T-cell (primary cell): ENCODE measurements around the gene TRMT1. TPM values are rescaled to one million over a fixed set of nuclear protein-coding genes. Genes with fewer than 3 reads are reported as not detected.

Source experiments
- ATAC-seq, 4 experiments: fragments of 200-7000 bp in 3 of 4; fragments of 150-1000 bp in 1 of 4; cut with Tn5 transposase; replicated peaks in 1 of 4; 1 replicate in 3 of 4; 2 replicates in 1 of 4; pipeline ENCODE4 v1.10.0; 2021; ENCODE audit warnings: moderate library complexity in 3 of 4, mild to moderate bottlenecking in 2 of 4, moderate number of reproducible peaks in 1 of 4
- CTCF ChIA-PET, 2 donors: fragments of 300-600 bp; sonication (Branson Sonifier 250); formaldehyde crosslinking; loops; one replicate each; lab custom pipeline; 2022; ENCODE audit warnings: antibody characterized with exemption in 2 of 2; lab: Charles Lee
- POLR2A ChIA-PET, 2 donors: fragments of 300-600 bp; sonication (Branson Sonifier 250); formaldehyde crosslinking; loops; one replicate each; lab custom pipeline; 2022; ENCODE audit warnings: antibody characterized with exemption in 2 of 2; lab: Charles Lee
- DNase-seq, 35 experiments: peaks; one replicate each; pipeline versions ENCODE4 v3.0.0 to v3.0.0-alpha.2; 2013 to 2023
- H3K27ac ChIP-seq: one replicate; pipeline ENCODE4 v1.5.1; 2013; ENCODE audit warnings: low read length
- H3K27me3 ChIP-seq, 2 experiments: replicated peaks in 1 of 2; 1 replicate in 1 of 2; 2 replicates in 1 of 2; pipeline versions ENCODE4 v1.6.1 to v1.7.0; 2013; ENCODE audit warnings: low read length in 1 of 2, mixed read lengths in 1 of 2; ENCODE audit not compliant: control insufficient read depth in 2 of 2, insufficient read depth in 2 of 2; ENCODE audit errors: extremely low read depth in 1 of 2
- H3K36me3 ChIP-seq, 2 donors: 1 replicate in 1 of 2; 2 replicates in 1 of 2; pipeline versions ENCODE4 v1.6.1 to v1.7.0; 2013; ENCODE audit warnings: low read length in 1 of 2; ENCODE audit not compliant: control insufficient read depth in 2 of 2, insufficient read depth in 1 of 2; ENCODE audit errors: extremely low read depth in 1 of 2
- H3K4me1 ChIP-seq, 2 experiments: 1 replicate in 1 of 2; 2 replicates in 1 of 2; pipeline versions ENCODE4 v1.6.1 to v1.7.0; 2013; ENCODE audit warnings: low read length in 2 of 2, mixed read lengths in 1 of 2; ENCODE audit not compliant: insufficient read depth in 2 of 2, control insufficient read depth in 1 of 2; ENCODE audit errors: extremely low read depth in 1 of 2
- H3K4me3 ChIP-seq, 2 donors: 1 replicate in 1 of 2; 2 replicates in 1 of 2; pipeline versions ENCODE4 v1.5.1 to v1.7.0; 2013; ENCODE audit warnings: mild to moderate bottlenecking in 2 of 2, low read length in 1 of 2, moderate library complexity in 1 of 2; ENCODE audit not compliant: control insufficient read depth in 1 of 2; ENCODE audit errors: extremely low read depth in 1 of 2
- H3K9me3 ChIP-seq: 2 replicates; pipeline ENCODE4 v1.7.0; 2013
- H3K27ac Mint-ChIP-seq, 2 donors: one replicate each; pipeline ENCODE4 v1.8.0; 2020 to 2021; ENCODE audit warnings: mild to moderate bottlenecking in 2 of 2, mixed read lengths in 2 of 2
- H3K27me3 Mint-ChIP-seq, 2 donors: one replicate each; pipeline ENCODE4 v1.8.0; 2021 to 2022; ENCODE audit warnings: mixed read lengths in 2 of 2
- H3K36me3 Mint-ChIP-seq: one replicate; pipeline ENCODE4 v1.8.0; 2021; ENCODE audit warnings: mixed read lengths
- H3K4me1 Mint-ChIP-seq, 3 donors: one replicate each; pipeline ENCODE4 v1.8.0; 2020 to 2022; ENCODE audit warnings: mixed read lengths in 3 of 3, mild to moderate bottlenecking in 1 of 3
- H3K4me3 Mint-ChIP-seq, 3 donors: one replicate each; pipeline ENCODE4 v1.8.0; 2020 to 2022; ENCODE audit warnings: mild to moderate bottlenecking in 3 of 3, mixed read lengths in 3 of 3, moderate library complexity in 3 of 3
- H3K9me3 Mint-ChIP-seq, 3 donors: one replicate each; pipeline ENCODE4 v1.8.0; 2020 to 2022; ENCODE audit warnings: mixed read lengths in 3 of 3
- WGBS: methylation state at CpG from one replicate; pipeline ENCODE4 v1.1.5; 2013; ENCODE audit warnings: missing lambda C conversion rate; ENCODE audit not compliant: insufficient coverage; 5-methylcytosine and 5-hydroxymethylcytosine counted together
- total RNA-seq, 35 experiments: library from RNA in 6 of 35; stranded (reverse) in 6 of 35; fragments of 120-200 nt in 1 of 35; gene quantifications; one replicate each; pipeline versions ENCODE4 v1.2.1 to v1.2.4 and lab custom pipeline; 2013 to 2026

Gene TRMT1
- total RNA-seq, 5 donors from 2014 or later (not counting 1 experiment from before 2014, with no cell fraction given), result 68.9 to 121 (median 95.6) TPM

- no peak for DNase-seq
These were observed 4.3 kb upstream of the TRMT1 start for GRCh38 chr19:13120817-13121216.

GRCh38 chr19:13120031-13120430 is 3.5 kb upstream of the TRMT1 start:
- Mint-ChIP-seq H3K9me3 (no peaks in the 10 kb centered on the region), H3K27me3 (no peaks in the 10 kb centered on the region), H3K4me1 (peaks cover 59 to 68% (median 66%) of the 10 kb centered on the region in 3 donors), H3K4me3 (peak overlapping the region; percentile 74 to 80 (median 77)), H3K27ac (no peak overlapping the region), H3K36me3 (no peaks in the 10 kb centered on the region)
- H3K27me3 ChIP-seq, result no peaks in the 10 kb centered on the region
- peaks cover 16 to 67% of the 10 kb centered on the region in 2 experiments for H3K4me1 ChIP-seq
- no peak overlapping the region for H3K4me3 ChIP-seq
- no peak overlapping the region for H3K27ac ChIP-seq
- ChIA-PET POLR2A (interaction anchor here in 1 of 2 donors (0.6 kb wide), 2 partner anchors 53 to 338 kb away, joined by 3 read pairs; no protein-coding TSS in a partner anchor), CTCF (interaction anchor here (0.6 to 0.9 kb wide), 3 partner anchors 12 to 1286 kb away, joined by 3 to 7 read pairs (median 3); no protein-coding TSS in a partner anchor)
- 93% methylated on average over 3 of the region's 9 CpGs for WGBS
- ATAC-seq (no peak), DNase-seq (no peak)
- H3K36me3 ChIP-seq, result peaks cover 5 to 10% of the 10 kb centered on the region in 2 donors
- no peaks in the 10 kb centered on the region for H3K9me3 ChIP-seq

More at GRCh38 chr19:13120817-13121216, 4.3 kb upstream of the TRMT1 start:
- H3K9me3 Mint-ChIP-seq, result no peaks in the 10 kb centered on the region
- H3K4me1 ChIP-seq, result peaks cover 12 to 59% of the 10 kb centered on the region in 2 experiments
- H3K4me3 ChIP-seq, result peak overlapping the region in 1 of 2 donors; percentile 3
- no peak overlapping the region for H3K27ac ChIP-seq
- H3K27ac Mint-ChIP-seq, result peak overlapping the region in 1 of 2 donors; percentile 69
- peaks cover 52 to 62% (median 59%) of the 10 kb centered on the region in 3 donors for H3K4me1 Mint-ChIP-seq
- peak overlapping the region in 2 of 3 donors; percentile 35 to 80 for H3K4me3 Mint-ChIP-seq
- H3K9me3 ChIP-seq, result no peaks in the 10 kb centered on the region
- ATAC-seq, result no peak
- H3K36me3 ChIP-seq, result peaks cover 2 to 10% of the 10 kb centered on the region in 2 donors
- 61% methylated on average over 7 of the region's 10 CpGs for whole genome bisulfite sequencing
- ChIA-PET CTCF (interaction anchor here in 1 of 2 donors (0.9 kb wide), 1 partner anchor 16 kb away, joined by 5 read pairs; no protein-coding TSS in a partner anchor), POLR2A (no interaction called here)
- no peaks in the 10 kb centered on the region for H3K27me3 ChIP-seq
- H3K27me3 Mint-ChIP-seq, result no peaks in the 10 kb centered on the region
- H3K36me3 Mint-ChIP-seq, result no peaks in the 10 kb centered on the region

GRCh38 chr19:13119627-13120026 is 3.1 kb upstream of the TRMT1 start:
- H3K4me1 ChIP-seq, result peaks cover 16 to 68% of the 10 kb centered on the region in 2 experiments

GRCh38 chr19:13118424-13119193 is 2.1 kb upstream of the TRMT1 start:
- peak in 2 of 35 experiments; percentile 11 to 31 for DNase-seq
- Histone ChIP-seq H3K27me3 (no peaks in the 10 kb centered on the region), H3K4me3 (peak overlapping the region; percentile 72 to 73), H3K27ac (peak overlapping the region; percentile 34), H3K9me3 (no peaks in the 10 kb centered on the region), H3K4me1 (peaks cover 16 to 68% of the 10 kb centered on the region in 2 experiments), H3K36me3 (peaks cover 7 to 12% of the 10 kb centered on the region in 2 donors)
- ChIA-PET POLR2A (interaction anchor here (0.6 to 1.6 kb wide), 2 partner anchors 34 to 209 kb away, joined by 3 to 8 read pairs; no protein-coding TSS in a partner anchor), CTCF (interaction anchor here in 1 of 2 donors (1.6 kb wide), 1 partner anchor 14 kb away, joined by 6 read pairs; no protein-coding TSS in a partner anchor)
- Mint-ChIP-seq H3K4me3 (peak overlapping the region; percentile 74 to 80 (median 77)), H3K9me3 (no peaks in the 10 kb centered on the region), H3K27me3 (no peaks in the 10 kb centered on the region), H3K27ac (peak overlapping the region; percentile 44 to 71), H3K36me3 (no peaks in the 10 kb centered on the region), H3K4me1 (peaks cover 60 to 67% (median 64%) of the 10 kb centered on the region in 3 donors)
- WGBS, result 0% methylated on average over 47 of the region's 57 CpGs
- peak in 1 of 4 experiments; percentile 6 for ATAC-seq

More at GRCh38 chr19:13119627-13120026, 3.1 kb upstream of the TRMT1 start:
- peaks cover 9 to 10% of the 10 kb centered on the region in 2 donors for H3K36me3 ChIP-seq
- Mint-ChIP-seq H3K4me1 (peaks cover 60 to 68% (median 67%) of the 10 kb centered on the region in 3 donors), H3K27me3 (no peaks in the 10 kb centered on the region), H3K36me3 (no peaks in the 10 kb centered on the region), H3K27ac (peak overlapping the region; percentile 71 to 80), H3K9me3 (no peaks in the 10 kb centered on the region), H3K4me3 (peak overlapping the region; percentile 74 to 80 (median 77))
- no peaks in the 10 kb centered on the region for H3K27me3 ChIP-seq
- ChIA-PET CTCF (interaction anchor here (0.6 to 0.9 kb wide), 4 partner anchors 13 to 1577 kb away, joined by 3 to 7 read pairs (median 4); no protein-coding TSS in a partner anchor), POLR2A (interaction anchor here in 1 of 2 donors (0.6 kb wide), 2 partner anchors 54 to 337 kb away, joined by 3 read pairs; no protein-coding TSS in a partner anchor)
- no peak overlapping the region for H3K27ac ChIP-seq
- 90% methylated on average over 8 of the region's 8 CpGs for WGBS
- H3K4me3 ChIP-seq, result no peak overlapping the region
- H3K9me3 ChIP-seq, result no peaks in the 10 kb centered on the region
- ATAC-seq (no peak), DNase-seq (no peak)

- Mint-ChIP-seq H3K36me3 (no peaks in the 10 kb centered on the region), H3K4me3 (peak within 1 kb of the TSS; percentile 87 to 97 (median 91)), H3K27ac (peak within 1 kb of the TSS; percentile 94 to 97), H3K4me1 (peaks cover 57 to 61% (median 60%) of the 10 kb centered on the region in 3 donors), H3K9me3 (no peaks in the 10 kb centered on the region), H3K27me3 (no peaks in the 10 kb centered on the region)
- CTCF ChIA-PET, result interaction anchor here in 1 of 2 donors (0.6 to 1.6 kb wide), 3 partner anchors 14 to 32 kb away, joined by 3 to 6 read pairs (median 3); partner anchors contain the start of genes IER2 and STX10
- Histone ChIP-seq H3K36me3 (peaks cover 7 to 15% of the 10 kb centered on the region in 2 donors), H3K4me1 (peaks cover 16 to 68% of the 10 kb centered on the region in 2 experiments), H3K9me3 (no peaks in the 10 kb centered on the region), H3K27me3 (no peaks in the 10 kb centered on the region), H3K4me3 (peak within 1 kb of the TSS; percentile 83 to 92), H3K27ac (peak within 1 kb of the TSS; percentile 59)
- POLR2A ChIA-PET, result interaction anchor here (0.6 to 1.6 kb wide), 2 partner anchors 34 to 208 kb away, joined by 3 to 8 read pairs; no protein-coding TSS in a partner anchor
- WGBS, result 2% methylated on average over 58 of the region's 65 CpGs
- ATAC-seq, result peak; percentile 83 to 88 (median 84)
- peak; percentile 73 to 92 (median 85) for DNase-seq
These were observed 1.4 kb upstream of the TRMT1 start, which contains the start of gene NACC1 for GRCh38 chr19:13117772-13118423. Gene NACC1 (plus strand): TSS chr19:13118264. CDS start chr19:13135208, 16,944 bp downstream.
